ENCODE data around the gene DIO3.

The DIO3 gene

DNA sequence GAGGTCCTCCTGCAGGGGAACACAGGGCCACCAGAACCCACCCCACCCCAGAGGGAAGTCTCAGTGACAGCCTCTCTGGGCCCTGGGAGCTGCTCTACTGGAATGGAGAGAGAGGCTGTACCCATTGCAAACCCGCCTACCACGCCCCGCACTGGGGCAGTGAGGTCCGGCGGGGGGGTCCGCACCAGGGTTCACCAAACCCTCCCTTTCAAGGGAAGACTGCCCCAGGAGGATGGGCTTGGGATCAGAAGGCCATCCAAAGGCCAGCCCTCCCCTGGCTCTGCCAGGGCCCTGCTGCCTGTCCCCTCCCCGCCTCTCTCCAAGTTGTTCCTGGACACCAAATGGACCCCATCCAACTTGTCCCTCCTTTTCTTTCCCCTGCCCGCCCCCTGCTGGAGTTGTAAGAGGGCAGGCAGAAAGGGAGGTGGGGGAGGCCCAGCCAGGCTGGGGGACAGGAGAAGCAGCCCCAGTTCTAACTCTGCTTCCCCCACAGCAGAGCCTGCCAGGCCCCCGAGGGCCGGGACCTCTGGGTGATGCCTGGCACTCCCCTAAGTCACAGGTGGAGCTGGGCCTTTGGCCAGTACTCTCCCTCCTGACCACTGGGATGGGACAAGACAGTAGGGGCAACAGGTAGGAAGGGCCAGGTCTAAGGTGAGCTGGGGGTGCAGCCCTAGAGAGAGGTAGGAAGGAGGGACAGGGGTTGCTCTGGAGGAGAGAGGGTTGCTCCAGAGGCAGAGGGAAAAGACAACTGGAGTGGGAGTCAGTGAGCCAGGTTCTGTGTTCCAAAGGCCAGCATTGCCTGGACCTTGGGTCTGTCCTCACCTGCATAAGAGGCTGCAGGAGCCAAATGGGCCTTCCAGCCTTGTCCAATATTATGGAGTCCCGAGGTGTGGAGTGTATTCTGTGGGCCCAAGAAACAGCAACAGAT, 3.2 kb upstream of the DIO3 start:
- Histone ChIP-seq H3K9me3 (ENCODE audit: severe bottlenecking) (peaks cover 13% of the 10 kb centered on the region), H3K36me3 (ENCODE audit: low read depth) (no peaks in the 10 kb centered on the region), H3K4me3 (ENCODE audit: severe bottlenecking) (no peak overlapping the region), H3K27ac (ENCODE audit: poor library complexity, severe bottlenecking) (no peak overlapping the region), H3K4me1 (ENCODE audit: insufficient read depth, poor library complexity, severe bottlenecking) (no peaks in the 10 kb centered on the region), H3K27me3 (ENCODE audit: insufficient read depth, poor library complexity, severe bottlenecking) (peaks cover 36% of the 10 kb centered on the region)
- DNase-seq (ENCODE audit: low spot score) (no peak), ATAC-seq (ENCODE audit: low read depth) (no peak)
- TF ChIP-seq, protein P1, sequence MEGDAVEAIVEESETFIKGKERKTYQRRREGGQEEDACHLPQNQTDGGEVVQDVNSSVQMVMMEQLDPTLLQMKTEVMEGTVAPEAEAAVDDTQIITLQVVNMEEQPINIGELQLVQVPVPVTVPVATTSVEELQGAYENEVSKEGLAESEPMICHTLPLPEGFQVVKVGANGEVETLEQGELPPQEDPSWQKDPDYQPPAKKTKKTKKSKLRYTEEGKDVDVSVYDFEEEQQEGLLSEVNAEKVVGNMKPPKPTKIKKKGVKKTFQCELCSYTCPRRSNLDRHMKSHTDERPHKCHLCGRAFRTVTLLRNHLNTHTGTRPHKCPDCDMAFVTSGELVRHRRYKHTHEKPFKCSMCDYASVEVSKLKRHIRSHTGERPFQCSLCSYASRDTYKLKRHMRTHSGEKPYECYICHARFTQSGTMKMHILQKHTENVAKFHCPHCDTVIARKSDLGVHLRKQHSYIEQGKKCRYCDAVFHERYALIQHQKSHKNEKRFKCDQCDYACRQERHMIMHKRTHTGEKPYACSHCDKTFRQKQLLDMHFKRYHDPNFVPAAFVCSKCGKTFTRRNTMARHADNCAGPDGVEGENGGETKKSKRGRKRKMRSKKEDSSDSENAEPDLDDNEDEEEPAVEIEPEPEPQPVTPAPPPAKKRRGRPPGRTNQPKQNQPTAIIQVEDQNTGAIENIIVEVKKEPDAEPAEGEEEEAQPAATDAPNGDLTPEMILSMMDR (IDR thresholded peaks at IDR 0.05; ENCODE audit: poor library complexity, severe bottlenecking): no peak

DNA sequence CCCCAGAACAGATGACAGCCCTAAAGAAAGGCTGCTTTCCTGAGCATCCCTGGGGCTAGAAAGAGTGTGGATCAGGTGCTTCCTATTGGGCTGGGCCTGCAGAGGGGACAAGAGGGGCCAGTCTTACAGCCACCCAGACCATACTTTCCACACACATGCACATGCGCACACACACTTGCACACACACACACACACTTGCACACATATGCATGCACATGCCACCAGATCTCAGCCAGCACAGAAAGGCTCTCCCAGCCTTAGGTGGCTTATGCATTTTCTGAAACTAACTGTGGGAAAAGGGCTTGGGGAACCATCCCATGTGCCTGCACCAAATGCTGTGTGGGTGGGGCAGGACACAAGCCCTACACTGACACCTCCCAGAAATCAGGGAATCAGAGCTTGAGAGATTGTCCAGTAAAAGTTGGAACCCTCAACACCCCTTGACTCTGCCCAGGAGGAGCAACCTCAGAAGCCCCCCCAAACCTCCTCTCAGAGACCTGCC, 2.5 kb upstream of the DIO3 start:
- ATAC-seq (ENCODE audit: low read depth): no peak
- Histone ChIP-seq H3K4me1 (ENCODE audit: insufficient read depth, poor library complexity, severe bottlenecking) (no peaks in the 10 kb centered on the region), H3K27ac (ENCODE audit: poor library complexity, severe bottlenecking) (no peak overlapping the region), H3K36me3 (ENCODE audit: low read depth) (no peaks in the 10 kb centered on the region), H3K9me3 (ENCODE audit: severe bottlenecking) (peaks cover 13% of the 10 kb centered on the region), H3K27me3 (ENCODE audit: insufficient read depth, poor library complexity, severe bottlenecking) (peaks cover 43% of the 10 kb centered on the region), H3K4me3 (ENCODE audit: severe bottlenecking) (no peak overlapping the region)
- DNase-seq (ENCODE audit: low spot score): no peak
- TF ChIP-seq, protein P1 (IDR thresholded peaks at IDR 0.05; ENCODE audit: poor library complexity, severe bottlenecking): no peak

DNA sequence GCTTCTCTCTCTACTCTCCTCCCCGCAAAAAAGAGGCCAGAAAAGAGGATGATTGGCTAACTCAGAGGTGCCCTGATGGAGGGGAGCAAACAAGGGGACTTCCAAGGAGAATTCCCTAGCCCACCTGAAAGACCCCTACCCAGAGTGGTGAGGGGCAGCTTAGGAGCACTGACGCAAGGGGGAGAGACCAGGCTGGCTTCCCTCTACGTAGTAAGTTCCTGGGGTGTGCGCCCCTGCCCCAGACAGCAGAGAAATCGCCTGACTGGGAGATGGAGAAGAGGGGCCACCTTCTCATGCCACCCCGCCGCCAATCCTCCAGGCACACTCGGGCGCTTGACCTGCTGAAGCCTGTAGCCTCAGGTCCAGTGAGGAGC, 2.1 kb upstream of the DIO3 start:
- ATAC-seq (ENCODE audit: low read depth): no peak; the same call in 2 of the 3 replicates
- Histone ChIP-seq H3K4me1 (ENCODE audit: insufficient read depth, poor library complexity, severe bottlenecking) (no peaks in the 10 kb centered on the region), H3K9me3 (ENCODE audit: severe bottlenecking) (peaks cover 13% of the 10 kb centered on the region), H3K36me3 (ENCODE audit: low read depth) (no peaks in the 10 kb centered on the region), H3K27me3 (ENCODE audit: insufficient read depth, poor library complexity, severe bottlenecking) (peaks cover 48% of the 10 kb centered on the region), H3K27ac (ENCODE audit: poor library complexity, severe bottlenecking) (no peak overlapping the region), H3K4me3 (ENCODE audit: severe bottlenecking) (no peak overlapping the region)
- TF ChIP-seq, protein P1 (IDR thresholded peaks at IDR 0.05; ENCODE audit: poor library complexity, severe bottlenecking): no peak
- DNase-seq (ENCODE audit: low spot score): no peak

DNA sequence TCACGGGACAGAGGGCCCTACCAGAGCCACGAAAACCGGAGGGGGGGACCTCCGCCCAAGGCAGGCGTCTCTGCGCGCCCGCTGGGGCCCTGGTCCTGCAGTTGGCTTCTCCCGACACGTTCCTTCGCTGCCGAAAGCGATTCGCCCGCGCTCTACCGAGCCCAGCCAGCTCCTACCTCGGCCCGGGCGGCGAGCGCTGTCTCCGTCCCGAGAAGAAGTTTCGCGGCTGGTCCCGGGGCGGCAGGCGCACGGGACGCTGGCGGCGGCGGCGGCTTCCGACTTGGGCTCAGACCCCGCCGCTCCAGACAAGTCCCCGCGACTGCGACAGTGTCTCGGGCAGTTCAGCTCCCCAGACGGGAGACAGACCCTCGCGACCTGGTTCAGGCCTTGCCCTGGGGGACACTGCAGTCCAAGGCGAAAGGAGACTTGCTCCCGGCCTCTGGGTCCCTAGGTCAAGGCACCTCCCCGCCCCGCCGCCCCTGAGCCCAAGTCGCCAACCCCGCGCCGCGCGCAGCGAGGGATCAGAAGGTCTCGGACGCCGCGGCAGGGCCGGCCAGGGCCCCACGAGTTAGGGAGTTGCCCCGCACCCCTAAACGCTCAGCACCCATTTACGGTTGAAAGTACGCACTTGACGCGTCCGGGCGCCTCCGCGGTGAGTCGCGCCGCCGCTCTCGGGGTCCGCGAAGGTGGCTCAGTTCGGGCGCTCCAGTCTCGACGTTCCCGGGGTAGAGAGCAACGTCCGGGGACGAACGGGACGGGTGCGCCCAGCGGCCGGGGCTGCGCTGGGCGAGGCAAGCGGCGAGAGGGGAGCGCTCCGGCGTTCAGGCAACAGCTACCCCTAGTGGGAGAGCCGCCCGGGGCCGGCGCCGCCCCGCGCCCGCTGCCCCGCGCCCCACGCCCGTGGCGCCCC, 1.4 kb upstream of the DIO3 start:
- ATAC-seq (ENCODE audit: low read depth) (peak; percentile 57), DNase-seq (ENCODE audit: low spot score) (no peak)
- peaks cover 13% of the 10 kb centered on the region for H3K9me3 ChIP-seq (ENCODE audit: severe bottlenecking)
- peak overlapping the region; percentile 26 for H3K4me3 ChIP-seq (ENCODE audit: severe bottlenecking)
- H3K27me3 ChIP-seq (ENCODE audit: insufficient read depth, poor library complexity, severe bottlenecking): peaks cover 54% of the 10 kb centered on the region
- no peak overlapping the region for H3K27ac ChIP-seq (ENCODE audit: poor library complexity, severe bottlenecking)
- TF ChIP-seq, protein P1 (IDR thresholded peaks at IDR 0.05; ENCODE audit: poor library complexity, severe bottlenecking): peak; percentile 78
- no peaks in the 10 kb centered on the region for H3K36me3 ChIP-seq (ENCODE audit: low read depth)
- H3K4me1 ChIP-seq (ENCODE audit: insufficient read depth, poor library complexity, severe bottlenecking): no peaks in the 10 kb centered on the region
